Measurements from ENCODE around the gene INSM1. TPM values are rescaled to one million over a fixed set of nuclear protein-coding genes. Genes with fewer than 3 reads are reported as not detected.

Gene INSM1
- polyA plus RNA-seq, 1 of the 3 experiments (the other 2 are of a cell fraction): not detected

GRCh38 chr20:20364593-20365479 is 3.1 kb upstream of the INSM1 start:
- H2AFZ ChIP-seq (ENCODE audit: low read depth): no peak overlapping the region
- no peak overlapping the region for H3K9ac ChIP-seq
- H3F3A ChIP-seq (replicated peaks; ENCODE audit: insufficient read depth): peaks cover 4% of the 10 kb centered on the region
- no peaks in the 10 kb centered on the region for H3K79me2 ChIP-seq (ENCODE audit: insufficient read depth)
- no peak overlapping the region for H3K4me2 ChIP-seq
- ChIA-PET POLR2A (no interaction called here), CTCF (no interaction called here)
- H3K4me3 ChIP-seq (ENCODE audit: low read depth in 2 of 2, low read length in 1 of 2): no peak overlapping the region
- H3K36me3 ChIP-seq (replicated peaks in 1 of 2; ENCODE audit: control insufficient read depth in 1 of 2, insufficient read depth in 2 of 2, low read length in 1 of 2): no peaks in the 10 kb centered on the region
- no peaks in the 10 kb centered on the region; a peak in 1 of 4 replicates for H3K4me1 ChIP-seq (ENCODE audit: control insufficient read depth in 1 of 2, insufficient read depth in 2 of 2, low read depth in 1 of 2, low read length in 1 of 2)
- no peaks in the 10 kb centered on the region for H3K9me3 ChIP-seq
- no peak overlapping the region for H3K27ac ChIP-seq (ENCODE audit: low read depth in 2 of 2, low read length in 1 of 2)
- 10% methylated on average over 30 of the region's 70 CpGs for WGBS (ENCODE audit: low lambda C conversion rate)
- no peaks in the 10 kb centered on the region for H3K9me2 ChIP-seq
- H4K20me1 ChIP-seq (ENCODE audit: insufficient read depth): no peaks in the 10 kb centered on the region
- no peak for TF ChIP-seq ZBTB33 (IDR thresholded peaks at IDR 0.05; ENCODE audit: borderline replicate concordance, low read depth)
- TF ChIP-seq POLR2AphosphoS5 (IDR thresholded peaks at IDR 0.05; ENCODE audit: low read depth, low read length): no peak
- no peak for TF ChIP-seq EP300 (IDR thresholded peaks at IDR 0.05; ENCODE audit: borderline replicate concordance in 1 of 2, low read depth in 1 of 2, low read length in 1 of 2)
- TF ChIP-seq RAD21 (IDR thresholded peaks at IDR 0.05; ENCODE audit: low read length): no peak
- no peak for TF ChIP-seq RFX5 (IDR thresholded peaks at IDR 0.05; ENCODE audit: low read length)
- no peak for TF ChIP-seq GATA2 (CRISPR knock-in tag; IDR thresholded peaks at IDR 0.05)
- DNase-seq: peak; percentile 47
- peaks cover 71% of the 10 kb centered on the region for H3K27me3 ChIP-seq (ENCODE audit: insufficient read depth)

DNA sequence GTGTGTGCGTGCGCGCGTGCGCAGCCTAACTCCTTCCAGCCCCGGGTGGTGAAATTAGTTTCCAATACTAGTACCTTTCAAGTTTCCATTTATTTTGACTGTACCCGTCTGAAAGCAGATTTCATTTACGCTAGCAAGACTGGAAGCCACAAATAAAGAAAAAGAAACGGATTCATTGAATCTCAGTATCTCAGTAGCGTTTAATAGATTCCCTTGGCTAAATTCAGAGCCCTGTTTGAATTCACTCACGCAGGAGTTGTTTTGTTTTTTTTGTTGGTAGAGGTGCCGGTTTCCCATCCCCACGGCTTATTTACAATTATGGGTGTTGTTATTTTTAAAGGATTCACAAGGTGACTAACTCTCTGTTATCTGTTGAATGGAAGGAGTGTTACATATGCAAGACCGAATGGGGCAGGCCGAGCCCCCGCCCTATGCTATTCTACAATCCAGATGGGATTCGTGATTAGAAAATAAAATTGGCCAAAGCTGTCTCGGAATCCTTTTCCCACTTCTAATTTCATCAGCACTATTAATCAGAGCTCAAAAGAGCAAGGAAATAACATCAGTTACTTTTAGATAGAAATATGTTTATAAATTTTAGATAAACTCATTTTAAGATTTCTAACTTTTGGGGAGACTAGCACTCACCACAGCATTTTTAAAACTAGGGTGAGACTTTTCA is 2.3 kb upstream of the INSM1 start:
- TF ChIP-seq GATA2 (CRISPR knock-in tag; IDR thresholded peaks at IDR 0.05): no peak
- no peak for TF ChIP-seq ELF1 (IDR thresholded peaks at IDR 0.05)
- no peak for TF ChIP-seq GABPA (IDR thresholded peaks at IDR 0.05; ENCODE audit: low read depth)
- no peak for TF ChIP-seq EP300 (IDR thresholded peaks at IDR 0.05; ENCODE audit: borderline replicate concordance in 1 of 2, low read depth in 1 of 2, low read length in 1 of 2)
- no peak for TF ChIP-seq RAD21 (IDR thresholded peaks at IDR 0.05; ENCODE audit: low read length)
- TF ChIP-seq TCF12 (IDR thresholded peaks at IDR 0.05): no peak
- no peak for TF ChIP-seq NRF1 (IDR thresholded peaks at IDR 0.05; ENCODE audit: low read depth, low read length)
- no peak for TF ChIP-seq EZH2phosphoT487 (IDR thresholded peaks at IDR 0.05; ENCODE audit: borderline replicate concordance, low read depth)

More for the DNA sequence above, 2.3 kb upstream of the INSM1 start:
- Histone ChIP-seq H3K79me2 (ENCODE audit: insufficient read depth) (no peaks in the 10 kb centered on the region), H3K9me3 (no peaks in the 10 kb centered on the region), H3K9ac (no peak overlapping the region), H3F3A (replicated peaks; ENCODE audit: insufficient read depth) (peaks cover 4% of the 10 kb centered on the region), H3K36me3 (replicated peaks in 1 of 2; ENCODE audit: control insufficient read depth in 1 of 2, insufficient read depth in 2 of 2, low read length in 1 of 2) (no peaks in the 10 kb centered on the region), H3K27ac (ENCODE audit: low read depth in 2 of 2, low read length in 1 of 2) (no peak overlapping the region), H3K4me3 (ENCODE audit: low read depth in 2 of 2, low read length in 1 of 2) (no peak overlapping the region), H2AFZ (ENCODE audit: low read depth) (no peak overlapping the region), H3K9me2 (no peaks in the 10 kb centered on the region), H4K20me1 (ENCODE audit: insufficient read depth) (no peaks in the 10 kb centered on the region), H3K27me3 (ENCODE audit: insufficient read depth) (peaks cover 77% of the 10 kb centered on the region), H3K4me2 (no peak overlapping the region), H3K4me1 (ENCODE audit: control insufficient read depth in 1 of 2, insufficient read depth in 2 of 2, low read depth in 1 of 2, low read length in 1 of 2) (no peaks in the 10 kb centered on the region; a peak in 1 of 4 replicates)
- no peak for DNase-seq
- WGBS (ENCODE audit: low lambda C conversion rate): 7% methylated on average over 13 of the region's 18 CpGs
- CTCF ChIA-PET: interaction anchor here (1.4 kb wide), 1 partner anchor 228 kb away, joined by 6 read pairs; no protein-coding TSS in a partner anchor
- POLR2A ChIA-PET: no interaction called here

Data from SK-N-SH (cell line).